Measurements from ENCODE around the gene CA9.

Gene CA9

GRCh38 chr9:35651956-35652828 is 21.5 kb upstream of the CA9 start:
- no peak for DNase-seq

GRCh38 chr9:35652829-35653209 is 20.9 kb upstream of the CA9 start:
- DNase-seq, result no peak

GRCh38 chr9:35653611-35654010 is 20.1 kb upstream of the CA9 start:
- DNase-seq, result no peak

GRCh38 chr9:35656348-35656747 is 17.4 kb upstream of the CA9 start:
- no peak for DNase-seq

- no peak for DNase-seq
Measured at GRCh38 chr9:35656831-35657545, 16.7 kb upstream of the CA9 start.

GRCh38 chr9:35657546-35658136 is 16.1 kb upstream of the CA9 start, which contains the start of gene RMRP:
Gene RMRP (minus strand): TSS chr9:35658019.
- peak; percentile 96 for DNase-seq

GRCh38 chr9:35658137-35658967 is 15.4 kb upstream of the CA9 start, which contains the start of gene CCDC107:
Gene CCDC107 (plus strand): TSS chr9:35658292. CDS start chr9:35658380, 88 bp downstream.
- DNase-seq, result peak; percentile 86 to 89

- DNase-seq, result no peak
Measured at GRCh38 chr9:35658968-35659220, 14.8 kb upstream of the CA9 start.

GRCh38 chr9:35659340-35659739 is 14.4 kb upstream of the CA9 start:
- no peak for DNase-seq

- DNase-seq, result no peak
Measured at GRCh38 chr9:35660966-35661415, 12.7 kb upstream of the CA9 start.

GRCh38 chr9:35661756-35662350 is 11.9 kb upstream of the CA9 start:
- no peak for DNase-seq

- no peak for DNase-seq
Measured at GRCh38 chr9:35662437-35662836, 11.3 kb upstream of the CA9 start.

- DNase-seq, result peak; percentile 87 to 89
Measured at GRCh38 chr9:35664531-35665470, 8.9 kb upstream of the CA9 start, which contains the start of gene ARHGEF39. Gene ARHGEF39 (minus strand): TSS chr9:35665195. CDS start chr9:35665169, 26 bp downstream.

- DNase-seq, result no peak
Measured at GRCh38 chr9:35665471-35665818, 8.3 kb upstream of the CA9 start.

- DNase-seq, result no peak
Measured at GRCh38 chr9:35666045-35666444, 7.7 kb upstream of the CA9 start.

- DNase-seq, result no peak
Measured at GRCh38 chr9:35666549-35666948, 7.2 kb upstream of the CA9 start.

GRCh38 chr9:35667939-35668338 is 5.8 kb upstream of the CA9 start:
- DNase-seq, result no peak

- DNase-seq, result no peak
Measured at GRCh38 chr9:35669331-35670145, 4.2 kb upstream of the CA9 start.

- no peak for DNase-seq
Measured at GRCh38 chr9:35674025-35674361, 265 bp downstream of the CA9 start.

- DNase-seq, result no peak
Measured at GRCh38 chr9:35675204-35675603, 1.5 kb downstream of the CA9 start.

All from activated T-cell treated with anti-CD3 and anti-CD28 coated beads, Interleukin-2, amount 50 U/mL, for 48 hours (primary cell).